GM13977 (cell line): ENCODE measurements around the gene SLITRK2.

Experiments
- DNase-seq: peaks from one replicate; pipeline ENCODE4 v3.0.0; 2012; ENCODE audit warnings: low spot score
- in situ Hi-C: fragments of 300-500 bp; cut with MboI; formaldehyde crosslinking; loops from one replicate; pipeline ENCODE4 v1.12.0; 2022; ENCODE audit warnings: low sequenced_read_pairs, low pct_unique_long_range_greater_than_20kb, mixed read lengths, inconsistent platforms; ENCODE audit not compliant: unreplicated experiment
- TF ChIP-seq, protein P1 (sequence below): IDR thresholded peaks from 2 replicates; pipeline ENCODE4 v1.5.1; 2012; ENCODE audit warnings: mild to moderate bottlenecking, control low read depth; ENCODE audit not compliant: insufficient read depth; ENCODE audit errors: extremely low read depth, missing control alignments

Gene SLITRK2

DNA sequence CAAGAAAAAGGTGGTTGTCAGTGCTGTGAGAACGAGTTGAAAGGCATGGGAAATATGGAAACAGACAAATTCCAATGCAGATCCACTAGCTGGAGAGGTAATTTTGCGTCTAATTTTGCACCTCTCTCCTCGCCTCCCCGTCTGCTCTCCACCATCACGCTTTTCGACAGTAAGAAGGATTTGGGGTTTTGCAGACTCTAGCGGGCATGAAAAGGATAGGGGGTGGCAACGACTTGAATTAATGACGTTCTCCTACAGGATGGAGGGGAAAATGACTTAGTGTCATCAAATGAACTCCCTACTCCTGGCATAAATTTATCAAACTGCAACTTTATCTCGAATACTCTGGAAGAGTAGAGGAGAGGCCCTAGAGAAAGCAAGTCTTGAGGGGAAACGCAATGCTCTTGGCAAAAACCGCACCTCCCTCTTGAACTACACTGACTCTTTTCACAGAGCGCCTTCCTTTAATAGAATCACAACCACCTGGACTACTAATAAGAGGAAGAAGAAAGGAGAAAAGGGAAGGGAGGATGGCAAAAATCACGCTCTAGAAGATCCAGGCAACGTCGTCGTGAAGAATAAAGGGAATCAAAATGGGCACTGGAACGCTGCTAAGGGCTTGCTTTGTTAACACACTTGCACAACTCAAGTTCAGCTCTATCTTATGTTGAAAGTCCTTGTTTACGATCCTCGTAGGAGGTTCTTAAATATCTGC lies 871 bp upstream of the SLITRK2 start:
- in situ Hi-C loops, result no loop called here
- TF ChIP-seq, protein P1, sequence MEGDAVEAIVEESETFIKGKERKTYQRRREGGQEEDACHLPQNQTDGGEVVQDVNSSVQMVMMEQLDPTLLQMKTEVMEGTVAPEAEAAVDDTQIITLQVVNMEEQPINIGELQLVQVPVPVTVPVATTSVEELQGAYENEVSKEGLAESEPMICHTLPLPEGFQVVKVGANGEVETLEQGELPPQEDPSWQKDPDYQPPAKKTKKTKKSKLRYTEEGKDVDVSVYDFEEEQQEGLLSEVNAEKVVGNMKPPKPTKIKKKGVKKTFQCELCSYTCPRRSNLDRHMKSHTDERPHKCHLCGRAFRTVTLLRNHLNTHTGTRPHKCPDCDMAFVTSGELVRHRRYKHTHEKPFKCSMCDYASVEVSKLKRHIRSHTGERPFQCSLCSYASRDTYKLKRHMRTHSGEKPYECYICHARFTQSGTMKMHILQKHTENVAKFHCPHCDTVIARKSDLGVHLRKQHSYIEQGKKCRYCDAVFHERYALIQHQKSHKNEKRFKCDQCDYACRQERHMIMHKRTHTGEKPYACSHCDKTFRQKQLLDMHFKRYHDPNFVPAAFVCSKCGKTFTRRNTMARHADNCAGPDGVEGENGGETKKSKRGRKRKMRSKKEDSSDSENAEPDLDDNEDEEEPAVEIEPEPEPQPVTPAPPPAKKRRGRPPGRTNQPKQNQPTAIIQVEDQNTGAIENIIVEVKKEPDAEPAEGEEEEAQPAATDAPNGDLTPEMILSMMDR, result no peak
- no peak for DNase-seq

DNA sequence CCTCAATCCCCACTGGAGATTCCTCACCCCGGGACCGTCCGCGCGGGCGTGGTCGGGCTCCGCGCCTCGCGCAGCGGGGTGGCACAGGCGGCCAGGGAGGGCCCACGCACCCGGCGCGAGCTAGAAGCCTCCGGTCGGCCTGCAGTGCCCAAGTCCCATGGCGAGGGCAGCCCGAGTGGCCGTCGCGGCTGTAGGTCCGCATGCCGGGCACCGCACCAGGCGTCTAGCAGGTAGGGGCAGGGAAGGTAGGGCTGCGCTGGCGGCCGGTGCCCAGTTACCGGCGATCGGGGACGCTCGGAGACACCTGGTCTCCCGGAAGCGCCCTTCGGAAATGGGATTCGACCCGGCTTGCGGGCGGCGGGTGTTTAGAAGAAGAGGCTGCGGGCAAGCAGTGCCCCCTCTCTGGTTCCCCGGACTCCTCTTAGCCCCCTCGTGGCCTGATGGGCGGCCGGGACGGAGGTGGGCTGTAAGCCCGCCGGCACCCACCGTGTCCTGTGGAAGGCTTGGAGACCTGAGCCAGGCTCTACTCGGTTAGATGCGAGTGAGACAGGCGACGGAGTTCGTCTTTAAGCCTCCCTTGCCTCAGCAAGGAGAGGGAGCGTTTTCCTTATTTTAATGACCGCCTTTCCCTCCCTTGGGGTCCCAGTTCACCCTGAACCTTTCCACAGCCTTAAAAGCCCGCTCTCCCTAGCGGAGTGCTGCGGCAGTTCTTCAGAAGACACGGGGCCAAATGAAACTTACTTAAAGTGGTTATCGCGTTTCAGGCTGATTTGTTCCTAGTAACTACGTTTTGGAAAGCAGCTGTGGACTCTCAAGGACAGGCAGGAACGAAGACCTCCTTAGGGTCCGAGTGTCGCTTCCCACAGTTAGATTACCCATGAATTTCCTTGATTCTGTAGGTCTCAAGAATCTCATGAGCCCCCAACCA lies 821 bp downstream of the SLITRK2 start:
- TF ChIP-seq, protein P1, result no peak
- DNase-seq, result no peak
- in situ Hi-C loops, result no loop called here

DNA sequence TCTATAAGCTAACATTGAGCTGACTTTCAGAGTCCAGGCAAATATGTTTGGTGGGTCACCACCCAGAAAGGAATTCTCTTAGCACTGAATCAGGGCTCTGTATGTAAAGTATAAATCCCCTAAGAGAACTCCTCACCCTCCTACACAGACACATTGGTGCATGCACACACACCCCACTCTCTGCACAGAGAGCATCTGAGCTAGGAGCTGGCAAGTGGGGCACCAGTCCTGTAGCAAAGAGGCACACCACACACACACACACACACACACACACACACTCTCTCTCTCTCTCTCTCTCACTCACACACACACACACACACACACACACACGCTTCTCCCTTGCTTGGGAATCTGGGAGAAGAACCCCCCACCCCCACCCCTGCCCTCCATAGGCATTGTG lies 3.2 kb downstream of the SLITRK2 start:
- in situ Hi-C loops, result no loop called here
- TF ChIP-seq, protein P1, result no peak
- DNase-seq, result no peak

DNA sequence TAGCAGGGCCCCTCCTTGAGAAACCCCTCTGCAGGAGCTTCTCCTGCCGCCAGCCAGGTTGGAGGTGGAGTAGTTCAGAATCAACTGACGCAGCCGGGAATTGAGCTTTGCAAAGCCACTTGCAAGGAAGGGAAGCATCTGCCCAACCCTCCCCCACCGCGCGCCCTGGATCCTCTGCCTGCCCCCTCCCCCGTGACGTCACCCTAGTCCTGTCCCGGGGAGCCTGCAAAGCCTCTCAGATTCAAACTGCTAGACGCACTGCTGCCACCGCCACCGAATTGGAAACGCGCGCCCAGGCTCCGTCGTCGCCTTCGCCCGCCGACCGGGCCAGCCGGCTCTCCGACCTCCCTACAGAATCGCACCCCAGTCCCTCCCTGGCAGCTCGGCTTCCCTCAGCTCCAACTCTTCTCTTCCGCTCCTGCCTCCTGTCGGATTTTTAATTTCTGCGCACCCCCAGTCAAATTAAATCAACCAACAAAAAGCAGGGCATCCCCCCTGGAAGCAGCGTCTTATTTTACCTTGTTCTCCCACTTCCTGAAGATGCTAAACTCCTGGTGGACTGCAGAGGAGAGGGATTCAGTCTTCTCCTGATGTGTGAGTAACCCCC lies 3.8 kb downstream of the SLITRK2 start:
- in situ Hi-C loops, result no loop called here
- no peak for DNase-seq
- TF ChIP-seq, protein P1, result no peak

DNA sequence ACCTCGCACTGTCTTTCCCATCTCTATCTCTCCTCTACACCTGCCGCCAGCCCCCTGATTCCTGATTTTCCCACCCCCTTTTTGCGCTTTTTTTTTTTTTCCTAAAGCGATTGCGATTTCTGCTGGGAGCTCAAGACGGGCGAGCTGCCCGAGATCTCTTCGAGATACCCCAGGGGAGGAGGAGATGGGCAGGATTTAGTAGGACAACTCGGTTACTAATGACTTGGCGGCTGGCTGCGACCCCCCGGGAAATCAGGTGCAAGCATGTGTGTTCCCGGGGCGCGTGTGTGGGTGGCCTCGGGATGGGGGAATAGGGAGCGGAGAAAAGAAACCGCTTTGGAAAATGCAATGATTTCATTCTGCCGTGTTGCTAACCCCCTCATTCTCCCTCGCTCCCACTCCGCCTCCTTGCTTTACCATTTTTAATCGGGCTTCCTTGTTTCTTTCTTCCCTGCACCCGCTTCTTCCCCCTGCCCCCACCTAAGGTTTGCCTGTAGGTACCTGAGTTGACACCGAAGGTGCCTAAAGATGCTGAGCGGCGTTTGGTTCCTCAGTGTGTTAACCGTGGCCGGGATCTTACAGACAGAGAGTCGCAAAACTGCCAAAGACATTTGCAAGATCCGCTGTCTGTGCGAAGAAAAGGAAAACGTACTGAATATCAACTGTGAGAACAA lies 4.4 kb downstream of the SLITRK2 start:
- in situ Hi-C loops, result no loop called here
- DNase-seq, result no peak
- TF ChIP-seq, protein P1, result no peak

DNA sequence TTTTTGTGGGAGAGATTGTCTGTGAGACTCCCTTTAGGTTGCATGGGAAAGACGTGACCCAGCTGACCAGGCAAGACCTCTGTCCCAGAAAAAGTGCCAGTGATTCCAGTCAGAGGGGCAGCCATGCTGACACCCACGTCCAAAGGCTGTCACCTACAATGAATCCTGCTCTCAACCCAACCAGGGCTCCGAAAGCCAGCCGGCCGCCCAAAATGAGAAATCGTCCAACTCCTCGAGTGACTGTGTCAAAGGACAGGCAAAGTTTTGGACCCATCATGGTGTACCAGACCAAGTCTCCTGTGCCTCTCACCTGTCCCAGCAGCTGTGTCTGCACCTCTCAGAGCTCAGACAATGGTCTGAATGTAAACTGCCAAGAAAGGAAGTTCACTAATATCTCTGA lies 5.5 kb downstream of the SLITRK2 start:
- TF ChIP-seq, protein P1, result no peak
- in situ Hi-C loops, result no loop called here
- DNase-seq, result no peak
